ELR (cell line): ENCODE results near the gene MPRIP.
"Not testable (repeated sequence)": the region's sequence is repeated elsewhere in the genome, so short reads cannot be mapped to it uniquely, and the experiment has no call there.

ENCODE experiments used
- DNase-seq: peaks from one replicate; pipeline ENCODE4 v3.0.0-alpha.2; 2015; ENCODE audit warnings: low read depth

The MPRIP gene

DNA sequence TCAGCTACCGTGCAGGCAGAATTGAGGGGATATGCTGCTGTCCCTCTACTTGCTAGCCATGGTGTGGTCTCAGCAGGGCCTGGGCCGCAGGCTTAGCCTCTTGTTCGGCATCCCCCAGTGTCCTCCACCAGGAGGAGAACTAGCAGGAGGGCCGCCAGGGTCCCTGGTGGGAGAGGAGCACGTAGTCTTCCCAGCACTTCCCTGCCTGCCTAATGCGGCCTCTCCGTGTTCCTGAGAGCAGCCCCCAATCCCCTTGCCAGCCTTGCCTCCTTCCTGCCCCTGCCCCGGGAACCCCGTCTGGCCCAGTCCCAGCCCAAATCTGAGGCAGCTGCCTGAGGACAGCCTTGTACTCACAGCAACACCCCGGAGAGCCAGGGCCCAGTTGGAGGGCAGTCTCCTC, 125.7 kb downstream of the MPRIP start:
- no peak for DNase-seq

DNA sequence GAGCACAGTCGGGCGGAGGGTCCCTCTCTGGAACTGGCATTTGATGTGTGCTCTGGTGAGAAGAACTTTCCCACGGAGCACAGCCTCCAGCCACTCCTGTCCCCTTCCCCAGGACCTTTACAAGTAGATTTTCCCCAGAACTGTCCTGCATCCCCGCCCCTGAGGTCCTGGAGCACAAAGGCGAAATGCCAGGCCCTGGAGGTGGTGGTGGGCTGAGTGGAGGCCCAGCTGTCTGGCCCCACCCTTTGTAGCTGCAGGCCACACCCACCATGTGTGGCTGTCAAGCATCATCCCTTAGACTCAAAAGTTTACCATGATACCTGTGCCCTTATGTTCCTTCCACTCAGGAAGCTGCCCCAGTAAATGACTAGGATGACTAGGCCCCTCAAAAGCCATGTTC, 126.1 kb downstream of the MPRIP start:
- no peak for DNase-seq

DNA sequence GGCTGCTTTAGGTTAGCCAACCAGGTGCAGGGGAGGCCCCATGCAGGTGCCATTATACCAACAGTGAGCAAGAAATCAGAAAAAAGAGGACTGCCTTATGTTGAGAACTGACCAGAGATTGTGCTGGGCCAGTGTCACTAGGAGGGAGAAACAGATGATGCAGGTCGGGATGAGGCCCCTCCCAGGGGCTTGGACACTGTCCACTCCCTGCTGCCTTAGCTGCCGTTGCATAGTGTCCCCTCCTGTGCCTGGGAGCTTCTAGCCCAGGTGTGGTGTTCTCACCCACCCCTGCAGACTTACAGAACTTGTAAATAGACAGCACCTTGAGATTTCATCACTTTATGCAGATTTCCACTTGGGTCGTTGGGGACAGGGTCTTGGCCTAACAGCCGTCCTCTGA, 127.1 kb downstream of the MPRIP start:
- no peak for DNase-seq

DNA sequence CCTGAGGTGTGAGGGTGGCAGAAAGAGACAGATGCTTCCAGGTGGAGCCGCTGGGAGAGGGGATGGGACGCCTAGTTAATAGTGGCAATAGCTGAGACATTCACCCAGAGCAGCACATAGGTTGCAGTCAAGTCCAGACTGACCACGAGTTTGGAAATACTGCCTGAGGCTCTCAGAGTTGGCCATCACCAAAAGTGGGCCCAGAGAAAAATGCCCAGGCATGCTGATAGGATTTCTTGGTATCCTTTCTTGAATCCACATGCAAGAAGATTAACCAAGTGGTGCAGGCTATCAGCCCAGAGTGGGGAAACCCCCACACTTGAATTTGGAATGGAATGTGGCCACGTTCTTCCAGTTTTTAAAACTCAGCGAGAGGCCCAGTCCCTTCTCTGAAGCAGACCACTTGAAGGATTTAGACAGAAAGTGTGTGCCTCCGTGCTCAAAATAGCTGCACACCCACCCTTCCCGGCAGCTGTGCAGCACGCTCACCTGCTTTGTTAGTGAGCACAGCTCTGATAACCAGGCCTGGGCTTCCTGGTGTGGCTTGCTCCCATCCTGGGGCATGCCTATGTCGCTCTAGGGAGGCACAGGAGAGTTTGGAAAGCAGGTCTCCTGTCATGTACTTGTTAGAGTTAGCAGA, 128.2 kb downstream of the MPRIP start:
- DNase-seq = no peak

DNA sequence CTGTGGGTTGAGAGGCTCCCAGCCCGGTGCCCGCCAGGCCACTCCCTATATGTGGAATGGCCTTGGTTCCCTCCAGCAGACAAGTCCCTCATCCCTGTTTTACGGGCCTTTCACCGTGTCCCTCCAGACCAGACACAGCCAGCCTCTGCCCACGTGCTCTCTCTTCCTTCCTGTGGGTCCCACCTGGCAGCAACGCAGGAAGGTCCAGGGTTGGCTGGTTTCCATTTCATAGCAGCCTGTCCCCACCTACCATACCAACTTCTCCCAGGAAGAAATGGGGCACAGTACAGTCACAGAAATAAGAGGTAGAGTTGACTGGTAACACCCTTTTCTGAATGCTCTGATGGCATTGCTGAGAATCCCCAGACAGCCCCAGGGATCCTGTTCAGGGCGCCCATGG, 128.9 kb downstream of the MPRIP start:
- no peak for DNase-seq

DNA sequence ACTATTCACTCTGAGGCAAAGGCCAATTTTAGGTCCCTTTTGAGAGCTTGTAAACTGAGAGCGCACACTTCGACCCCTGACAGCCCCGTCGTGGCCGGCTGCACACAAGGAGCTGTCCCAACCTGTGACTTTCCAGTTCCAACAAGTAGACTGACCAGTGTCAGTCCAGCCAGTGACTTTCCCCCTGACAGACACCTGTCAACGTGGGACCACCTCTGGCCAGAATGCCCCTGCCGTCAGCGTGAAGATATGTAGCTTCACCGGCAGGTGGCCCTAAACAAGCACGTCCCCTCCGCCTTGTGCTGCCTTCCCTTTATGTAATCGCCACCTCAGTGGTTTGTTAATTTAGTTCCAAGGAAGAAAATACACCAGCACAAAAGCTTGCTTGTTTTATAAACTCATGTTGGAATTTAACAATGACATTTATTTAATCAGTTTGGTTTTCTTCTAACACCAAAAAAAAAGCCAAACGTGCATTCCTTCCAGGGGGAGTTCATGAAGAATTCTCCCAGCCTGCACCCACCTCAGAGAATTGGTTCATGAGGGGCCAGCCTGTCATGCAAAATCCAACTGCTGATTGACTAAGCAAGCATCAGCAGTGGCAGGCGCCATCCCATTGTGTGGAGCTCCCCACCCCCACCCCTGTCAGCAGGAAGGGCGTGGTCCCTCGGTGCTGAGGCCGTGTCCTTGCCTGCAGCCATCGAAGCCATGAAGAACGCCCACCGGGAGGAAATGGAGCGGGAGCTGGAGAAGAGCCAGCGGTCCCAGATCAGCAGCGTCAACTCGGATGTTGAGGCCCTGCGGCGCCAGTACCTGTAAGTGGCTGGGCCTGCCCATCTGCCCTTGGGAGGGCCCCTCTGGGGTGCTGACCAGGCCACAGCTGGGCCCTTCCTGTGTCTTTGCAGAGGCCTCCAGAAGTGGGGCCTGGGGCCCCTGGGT, 130.0 kb downstream of the MPRIP start:
- DNase-seq = no peak

DNA sequence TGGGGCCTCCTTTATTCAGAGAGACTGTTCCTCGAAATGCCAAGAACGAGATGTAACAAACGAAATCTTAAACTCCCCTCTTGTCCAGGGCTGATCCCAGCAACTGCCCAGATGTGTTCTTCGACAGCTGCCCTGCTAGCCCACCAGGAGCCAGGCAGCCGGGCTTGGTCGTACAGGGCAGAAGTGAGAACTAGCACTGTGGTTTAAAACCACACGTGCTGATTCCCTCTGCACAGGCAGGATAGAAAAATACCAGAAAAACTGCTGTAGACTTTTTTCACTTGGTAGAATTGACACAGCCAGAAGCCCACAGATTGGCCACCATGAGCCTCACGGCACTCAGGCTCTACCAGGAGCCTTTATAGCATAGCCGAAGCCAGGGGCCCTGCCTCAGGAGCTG, 130.7 kb downstream of the MPRIP start:
- no peak for DNase-seq

DNA sequence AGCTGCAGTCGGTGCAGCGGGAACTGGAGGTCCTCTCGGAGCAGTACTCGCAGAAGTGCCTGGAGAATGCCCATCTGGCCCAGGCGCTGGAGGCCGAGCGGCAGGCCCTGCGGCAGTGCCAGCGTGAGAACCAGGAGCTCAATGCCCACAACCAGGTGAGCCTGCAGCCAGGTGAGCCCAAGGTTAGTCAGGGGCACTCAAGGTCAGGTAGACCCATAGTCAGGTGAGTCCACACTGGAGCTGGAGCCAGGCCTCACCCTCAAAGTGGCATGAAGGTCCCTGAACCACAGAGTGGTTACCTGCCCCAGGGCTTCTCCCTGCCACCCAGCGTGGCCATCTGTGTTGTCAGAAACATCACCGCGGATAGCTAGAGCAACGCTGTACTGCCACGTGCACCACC, 131.7 kb downstream of the MPRIP start:
- DNase-seq = no peak

DNA sequence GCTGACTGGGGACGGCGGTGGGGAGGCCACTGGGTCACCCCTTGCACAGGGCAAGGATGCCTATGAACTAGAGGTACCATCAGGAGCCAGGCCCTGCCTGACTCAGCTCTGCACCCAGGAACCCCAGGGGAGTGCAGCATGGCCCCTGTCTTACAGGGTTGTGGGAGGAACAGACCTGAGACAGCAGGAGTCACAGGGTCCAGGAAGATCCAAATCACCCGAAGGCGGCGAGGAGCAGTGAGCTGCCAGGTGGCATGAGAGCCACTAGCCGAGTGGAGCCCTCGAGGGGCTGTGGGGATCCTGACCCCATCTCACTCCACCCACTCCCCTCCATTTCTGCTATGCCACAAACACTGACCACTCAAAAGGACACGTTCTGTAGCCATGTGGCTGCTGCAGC, 133.1 kb downstream of the MPRIP start:
- no peak for DNase-seq

DNA sequence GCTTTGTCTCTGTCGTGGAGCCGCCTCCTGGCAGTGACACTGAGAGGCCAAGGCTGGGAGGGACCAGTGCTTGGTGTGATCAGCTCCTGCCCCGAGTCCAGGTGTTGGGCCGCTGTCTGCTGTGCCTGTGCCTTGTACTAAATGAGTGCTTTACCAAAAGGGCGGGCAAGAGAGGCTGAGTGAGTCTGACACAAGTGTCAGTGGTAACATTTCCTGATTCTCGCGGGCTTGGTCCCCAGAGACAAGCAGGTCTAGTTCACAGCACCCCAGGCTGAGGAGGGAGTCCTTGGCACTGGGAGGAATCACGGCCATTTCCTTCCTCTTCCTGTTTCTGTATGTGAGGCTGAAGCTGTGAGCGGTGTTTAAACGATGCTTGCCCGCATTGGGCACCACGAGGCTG, 133.7 kb downstream of the MPRIP start:
- DNase-seq = no peak

DNA sequence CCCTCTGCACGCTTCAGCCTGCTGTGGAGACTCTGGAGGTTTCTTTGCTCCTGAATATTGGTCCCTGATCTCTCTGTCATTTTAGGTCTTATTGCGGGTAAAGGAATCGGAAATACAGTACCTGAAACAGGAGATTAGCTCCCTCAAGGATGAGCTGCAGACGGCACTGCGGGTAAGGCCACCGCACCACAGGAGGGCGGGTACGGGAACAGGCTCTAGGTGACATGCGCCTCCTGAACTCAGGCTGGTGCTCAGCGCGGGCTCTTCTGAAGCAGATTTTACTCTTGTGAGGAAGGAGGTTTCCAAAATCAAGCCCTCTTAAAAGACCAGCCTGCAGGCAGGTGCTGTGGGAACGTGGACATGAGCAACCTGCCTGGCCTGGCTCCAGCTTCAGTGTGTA, 134.1 kb downstream of the MPRIP start:
- DNase-seq = no peak

DNA sequence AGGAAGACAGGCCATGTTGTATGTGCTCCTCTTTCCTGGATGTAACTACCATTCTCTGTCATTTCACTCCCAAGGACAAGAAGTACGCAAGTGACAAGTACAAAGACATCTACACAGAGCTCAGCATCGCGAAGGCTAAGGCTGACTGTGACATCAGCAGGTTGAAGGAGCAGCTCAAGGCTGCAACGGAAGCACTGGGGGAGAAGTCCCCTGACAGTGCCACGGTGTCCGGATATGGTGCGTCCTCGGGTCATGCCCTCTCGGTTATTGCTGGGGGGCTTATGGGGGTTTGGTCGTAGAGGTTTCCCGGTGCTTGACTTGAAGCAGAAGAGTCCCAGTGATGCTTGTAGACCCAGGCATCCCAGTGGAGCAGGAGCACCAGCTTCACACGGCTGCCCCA, 134.9 kb downstream of the MPRIP start:
- no peak for DNase-seq

DNA sequence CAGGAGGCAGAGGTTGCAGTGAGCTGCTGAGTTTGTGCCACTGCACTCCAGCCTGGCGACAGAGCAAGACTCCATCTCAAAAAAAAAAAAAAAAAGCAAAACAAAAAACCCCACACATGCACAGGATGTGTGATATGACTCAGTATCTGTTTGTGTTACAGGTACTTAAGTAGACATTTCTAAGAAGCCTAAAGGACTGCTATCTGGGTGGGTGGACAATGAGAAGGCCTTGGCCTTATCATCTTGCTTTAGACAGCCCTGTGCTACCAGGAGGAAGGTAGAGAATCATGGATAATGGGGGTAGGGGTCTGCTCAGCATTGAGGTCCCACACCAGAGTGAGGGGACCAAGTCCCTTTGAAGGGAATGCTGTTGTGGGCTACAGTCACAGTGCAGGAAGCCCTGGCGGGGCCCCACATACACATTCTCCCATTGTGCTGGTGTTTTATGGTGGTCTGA, 137.1 kb downstream of the MPRIP start:
- DNase-seq = peak; percentile 53

DNA sequence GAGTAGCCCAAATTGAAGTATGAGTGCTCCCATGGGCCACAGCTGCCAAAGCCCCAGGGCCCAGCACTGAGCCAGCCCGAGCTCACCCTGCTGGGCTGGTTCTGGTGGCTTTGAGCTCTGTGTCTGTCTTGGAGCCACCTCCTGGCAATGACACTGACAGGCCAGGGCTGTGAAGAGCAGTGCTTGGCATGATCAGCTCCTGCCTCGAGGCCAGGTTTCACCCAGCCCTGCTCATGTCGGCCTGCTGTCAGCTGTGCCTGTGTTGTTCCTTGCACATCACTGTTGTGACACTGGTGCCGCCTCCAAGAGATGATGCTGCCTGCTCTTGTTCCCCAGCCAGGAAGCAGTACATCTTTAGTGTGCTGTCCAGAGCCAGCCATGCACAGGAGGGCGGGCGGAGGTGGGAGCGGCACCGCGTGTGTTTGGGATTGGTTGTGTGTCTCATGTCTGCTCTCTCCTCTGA, 137.9 kb downstream of the MPRIP start:
- no peak for DNase-seq

DNA sequence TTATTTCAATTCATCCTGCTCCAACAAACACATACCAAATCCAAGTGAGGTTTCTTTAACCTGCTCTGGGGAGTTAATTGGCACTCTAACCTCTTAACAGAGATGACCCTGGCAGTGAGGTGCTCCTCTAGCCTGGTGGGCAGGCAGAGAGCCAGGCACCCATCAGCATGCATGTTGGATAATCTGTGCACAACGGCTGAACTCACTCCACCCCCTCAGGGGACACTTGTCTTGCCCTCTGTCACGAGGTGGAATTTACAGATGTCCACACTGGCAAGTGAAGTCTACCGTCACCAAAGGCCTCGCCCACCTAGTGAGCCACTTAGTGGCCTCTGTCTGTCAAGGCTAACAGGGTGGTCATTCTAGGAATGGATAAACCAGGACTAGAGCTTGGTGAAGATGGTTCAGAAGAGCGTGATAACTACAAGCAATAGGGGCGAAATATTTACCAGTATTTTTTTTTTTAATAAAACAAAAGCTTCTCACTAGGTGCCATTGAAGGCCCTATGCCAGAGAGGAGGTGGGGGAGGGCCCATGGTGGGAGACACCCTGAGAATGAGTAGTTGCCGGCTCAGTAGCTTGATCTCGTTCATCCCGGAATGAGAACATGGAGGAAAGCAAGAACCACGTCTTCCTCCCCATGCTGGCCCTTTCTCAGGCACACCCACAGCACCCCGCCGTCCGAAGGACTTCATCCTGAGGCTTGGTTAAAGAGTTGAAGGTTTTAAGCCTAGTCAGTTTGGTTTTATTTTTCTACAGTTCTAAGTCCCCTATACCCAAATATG, 138.7 kb downstream of the MPRIP start:
- no peak for DNase-seq

DNA sequence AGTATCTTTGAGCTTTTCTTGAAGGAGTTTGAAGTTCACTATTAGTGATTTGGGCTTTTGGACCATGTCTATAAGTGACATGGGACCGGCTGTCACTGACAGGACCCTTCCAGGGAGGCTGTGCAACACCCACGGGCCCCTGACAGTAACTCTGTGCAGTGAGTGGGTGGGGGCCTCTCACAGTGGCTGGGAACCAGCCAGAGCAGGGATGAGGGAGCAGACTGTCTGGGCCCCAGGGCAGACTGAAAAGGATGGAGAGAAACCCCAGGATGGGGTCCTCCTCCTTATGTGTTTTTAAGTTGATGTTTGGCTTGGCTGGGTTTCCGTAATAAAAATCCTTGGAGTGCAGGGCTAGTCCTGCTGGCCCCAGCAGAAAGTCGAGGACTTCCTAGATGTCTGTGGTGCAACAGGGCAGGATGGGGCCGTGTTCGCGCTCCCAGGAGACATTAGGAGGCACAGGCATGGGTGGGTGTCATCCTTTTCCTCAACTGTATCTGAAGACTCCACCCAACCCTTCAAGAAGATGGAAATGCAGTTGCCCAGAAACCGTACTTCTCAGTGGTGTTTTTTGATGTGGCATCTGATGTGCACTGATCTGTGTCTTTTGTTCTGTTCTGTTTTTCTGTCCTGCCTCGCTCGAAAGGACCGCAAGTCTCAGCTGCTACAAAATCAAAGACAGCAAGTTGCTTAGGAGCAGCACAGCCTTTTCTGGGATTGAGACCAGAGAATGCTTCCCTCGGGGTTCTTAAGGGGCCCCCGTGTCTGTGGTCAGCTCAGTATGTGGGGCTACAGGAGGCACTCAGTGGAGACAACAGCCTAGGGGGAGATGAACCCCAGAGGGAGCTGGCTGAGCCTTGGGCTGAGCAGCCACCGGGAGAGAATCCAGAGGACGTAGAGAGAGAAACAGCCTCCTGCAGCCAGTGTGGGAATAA, 139.7 kb downstream of the MPRIP start:
- no peak for DNase-seq

DNA sequence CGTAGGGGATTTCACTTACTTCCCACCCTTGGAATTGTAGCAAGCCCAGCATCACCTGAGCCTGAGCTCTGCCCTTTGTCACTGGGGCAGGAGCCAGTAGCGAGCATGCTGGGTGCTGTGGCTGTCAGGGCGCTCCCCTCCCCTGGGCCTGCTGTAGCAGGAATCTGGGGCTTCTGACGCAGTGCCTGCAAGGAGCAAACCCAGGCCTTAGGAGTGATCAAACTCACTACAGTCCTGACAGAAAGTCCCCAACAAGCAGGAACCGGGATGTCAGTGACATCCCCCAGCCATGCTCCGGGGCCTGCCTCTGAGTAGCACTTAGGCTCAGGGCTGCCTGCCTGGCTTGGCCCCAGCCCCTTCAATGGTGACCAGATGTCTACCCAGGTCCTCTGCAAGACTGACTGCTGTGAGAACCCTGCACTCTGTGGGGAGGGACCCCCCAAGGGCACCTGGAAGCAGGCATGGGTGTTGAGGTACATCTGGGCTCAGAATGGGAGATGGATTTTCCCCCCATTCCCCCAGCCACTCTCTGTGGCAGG, 140.4 kb downstream of the MPRIP start:
- DNase-seq = no peak

DNA sequence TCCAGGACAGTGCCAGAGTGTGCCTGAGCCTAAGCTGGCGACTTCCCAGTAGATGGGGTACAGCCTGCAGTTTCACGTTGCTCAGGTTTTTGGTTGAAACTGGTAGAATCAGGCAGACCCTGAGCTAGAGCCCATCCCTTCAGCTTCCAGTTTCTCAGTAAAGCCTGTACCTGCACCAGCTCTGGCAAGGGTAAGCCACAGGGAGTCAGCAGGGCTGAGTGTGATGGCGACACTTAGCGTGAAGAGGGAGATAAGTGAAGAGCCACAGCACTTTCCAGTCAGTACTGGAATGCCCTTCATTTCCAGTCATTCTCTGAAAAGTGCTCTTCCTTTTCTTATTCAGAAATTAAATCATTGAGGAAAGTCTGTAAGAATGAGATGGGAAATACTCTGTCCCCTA, 141.5 kb downstream of the MPRIP start:
- no peak for DNase-seq

DNA sequence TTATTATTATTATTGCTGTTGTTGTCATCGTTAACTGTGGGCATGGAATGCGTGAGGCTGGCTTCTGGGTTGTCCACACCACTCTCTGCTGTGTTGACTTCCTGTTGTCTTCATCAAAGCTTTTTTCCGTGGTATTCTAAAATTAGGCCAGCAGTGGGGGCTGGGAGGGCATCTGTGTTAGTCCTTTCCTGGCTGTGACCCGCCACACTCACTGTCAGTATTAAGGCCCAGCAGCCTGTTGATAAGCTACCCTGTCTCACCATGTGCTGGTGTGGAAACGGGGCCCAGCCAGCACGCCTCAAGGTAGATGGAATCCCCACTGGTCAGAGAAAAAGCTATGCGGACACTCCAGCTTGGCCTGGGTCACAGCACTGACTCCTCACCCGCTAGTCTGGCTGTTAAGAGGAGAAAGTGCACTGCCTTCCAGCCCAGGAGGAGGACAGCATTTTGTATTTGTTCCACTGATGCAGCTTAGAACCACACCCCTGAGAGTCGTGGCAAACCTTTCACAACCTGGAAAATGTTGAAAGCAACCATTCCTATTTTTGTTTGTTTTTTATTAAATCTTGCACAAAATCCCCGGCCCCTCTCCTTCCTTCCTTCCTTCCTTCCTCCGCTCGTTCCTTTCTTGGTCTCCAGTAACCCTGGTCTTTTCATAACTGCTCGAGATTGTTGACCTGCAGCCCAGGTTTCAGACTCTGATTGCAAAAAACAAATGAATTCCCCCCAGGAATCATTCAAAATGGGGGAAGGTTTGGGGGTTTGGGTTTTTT, 142.9 kb downstream of the MPRIP start:
- not testable (repeated sequence) for DNase-seq

DNA sequence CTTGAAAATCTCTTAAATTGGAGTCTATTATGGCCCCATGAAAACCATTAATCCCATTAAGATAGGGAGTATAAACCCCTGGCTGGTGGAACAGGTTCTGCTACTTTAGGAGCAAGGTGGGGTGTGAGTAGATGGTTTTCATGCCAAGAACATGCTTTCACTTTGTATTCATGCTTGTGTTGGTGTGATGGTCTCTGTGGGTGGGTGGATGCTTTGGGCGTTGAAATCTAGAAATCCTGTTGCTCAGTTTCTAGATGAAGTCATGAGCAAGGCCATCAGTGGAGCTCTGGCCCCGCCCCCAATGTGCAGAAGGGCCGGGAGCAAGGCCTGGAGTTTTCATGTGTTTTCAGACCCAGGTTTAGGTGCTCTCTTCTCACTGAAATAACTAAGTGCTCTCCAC, 143.8 kb downstream of the MPRIP start:
- no peak for DNase-seq
